GM12873 (cell line): ENCODE measurements around the gene EP400.

Source experiments
- TF ChIP-seq, protein P1 (sequence below): IDR thresholded peaks from 2 replicates; pipeline ENCODE4 v1.5.1; 2012; ENCODE audit warnings: low read depth, mild to moderate bottlenecking, moderate library complexity, low read length, control low read depth; ENCODE audit not compliant: insufficient read depth; ENCODE audit errors: missing control alignments

EP400 gene

DNA sequence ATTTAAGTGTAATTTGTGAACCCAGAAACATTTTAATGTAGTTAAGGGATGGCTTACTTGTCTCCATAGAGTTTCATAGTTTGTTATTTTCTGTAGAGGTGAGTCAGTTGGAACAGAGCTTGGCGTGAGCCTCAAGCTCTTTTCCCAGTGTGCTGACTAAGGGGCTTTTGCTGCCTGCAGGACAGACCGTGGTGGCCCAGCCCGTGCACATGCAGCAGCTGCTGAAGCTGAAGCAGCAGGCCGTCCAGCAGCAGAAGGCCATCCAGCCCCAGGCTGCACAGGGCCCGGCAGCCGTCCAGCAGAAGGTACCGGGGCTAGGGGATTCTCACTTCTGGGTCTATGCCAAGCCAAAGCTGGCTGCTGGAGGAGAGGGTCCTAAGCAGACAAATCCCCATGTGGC, 117.4 kb downstream of the EP400 start:
- TF ChIP-seq, protein P1, sequence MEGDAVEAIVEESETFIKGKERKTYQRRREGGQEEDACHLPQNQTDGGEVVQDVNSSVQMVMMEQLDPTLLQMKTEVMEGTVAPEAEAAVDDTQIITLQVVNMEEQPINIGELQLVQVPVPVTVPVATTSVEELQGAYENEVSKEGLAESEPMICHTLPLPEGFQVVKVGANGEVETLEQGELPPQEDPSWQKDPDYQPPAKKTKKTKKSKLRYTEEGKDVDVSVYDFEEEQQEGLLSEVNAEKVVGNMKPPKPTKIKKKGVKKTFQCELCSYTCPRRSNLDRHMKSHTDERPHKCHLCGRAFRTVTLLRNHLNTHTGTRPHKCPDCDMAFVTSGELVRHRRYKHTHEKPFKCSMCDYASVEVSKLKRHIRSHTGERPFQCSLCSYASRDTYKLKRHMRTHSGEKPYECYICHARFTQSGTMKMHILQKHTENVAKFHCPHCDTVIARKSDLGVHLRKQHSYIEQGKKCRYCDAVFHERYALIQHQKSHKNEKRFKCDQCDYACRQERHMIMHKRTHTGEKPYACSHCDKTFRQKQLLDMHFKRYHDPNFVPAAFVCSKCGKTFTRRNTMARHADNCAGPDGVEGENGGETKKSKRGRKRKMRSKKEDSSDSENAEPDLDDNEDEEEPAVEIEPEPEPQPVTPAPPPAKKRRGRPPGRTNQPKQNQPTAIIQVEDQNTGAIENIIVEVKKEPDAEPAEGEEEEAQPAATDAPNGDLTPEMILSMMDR: no peak

DNA sequence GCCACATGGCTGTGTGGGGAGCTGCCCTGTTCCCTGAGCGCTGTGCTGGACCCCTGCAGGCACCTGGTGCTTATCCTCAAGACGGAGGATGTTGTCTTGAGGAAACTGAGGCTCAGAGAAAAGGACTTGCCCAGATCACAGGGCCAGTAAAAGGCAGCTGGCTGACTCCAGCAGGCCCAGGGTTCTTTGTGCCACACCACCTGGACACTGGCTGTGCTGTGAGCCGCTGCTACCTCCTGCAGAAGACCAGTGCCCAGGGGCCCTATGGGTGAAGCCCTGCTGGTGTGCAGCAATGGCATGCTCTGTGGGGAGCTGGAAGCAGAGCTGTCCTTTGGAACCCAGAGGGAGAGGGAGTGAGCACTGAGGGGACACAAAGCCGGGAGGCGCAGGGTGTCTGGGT, 118.5 kb downstream of the EP400 start:
- TF ChIP-seq, protein P1: no peak

DNA sequence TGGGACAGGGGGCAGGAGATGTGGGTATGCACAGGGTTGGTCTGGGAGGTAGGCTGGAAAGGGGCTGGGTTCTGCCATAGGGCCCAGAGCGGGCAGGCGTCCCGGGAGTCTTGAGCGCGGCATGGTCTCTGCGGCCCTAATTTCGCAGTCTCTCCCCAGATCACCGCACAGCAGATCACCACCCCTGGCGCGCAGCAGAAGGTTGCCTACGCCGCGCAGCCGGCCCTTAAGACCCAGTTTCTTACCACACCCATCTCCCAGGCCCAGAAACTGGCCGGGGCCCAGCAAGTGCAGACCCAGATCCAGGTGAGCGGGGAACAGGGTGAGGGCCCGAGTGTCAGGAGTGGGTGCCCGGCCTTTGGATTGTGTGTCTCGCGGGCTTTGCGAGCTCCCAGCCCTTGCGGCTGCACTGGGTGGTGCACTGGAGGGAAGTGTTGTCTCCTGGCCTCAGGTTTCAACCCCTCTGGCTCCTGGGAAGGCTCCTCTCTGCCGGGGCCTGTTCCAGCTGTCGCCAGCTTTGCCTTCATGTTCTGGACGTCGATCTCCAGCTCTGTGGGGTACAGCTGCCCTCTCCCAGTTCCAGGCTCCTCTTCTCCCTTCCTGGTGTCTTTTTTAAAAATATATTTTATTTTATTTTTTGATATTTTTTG, 119.7 kb downstream of the EP400 start:
- TF ChIP-seq, protein P1: no peak

DNA sequence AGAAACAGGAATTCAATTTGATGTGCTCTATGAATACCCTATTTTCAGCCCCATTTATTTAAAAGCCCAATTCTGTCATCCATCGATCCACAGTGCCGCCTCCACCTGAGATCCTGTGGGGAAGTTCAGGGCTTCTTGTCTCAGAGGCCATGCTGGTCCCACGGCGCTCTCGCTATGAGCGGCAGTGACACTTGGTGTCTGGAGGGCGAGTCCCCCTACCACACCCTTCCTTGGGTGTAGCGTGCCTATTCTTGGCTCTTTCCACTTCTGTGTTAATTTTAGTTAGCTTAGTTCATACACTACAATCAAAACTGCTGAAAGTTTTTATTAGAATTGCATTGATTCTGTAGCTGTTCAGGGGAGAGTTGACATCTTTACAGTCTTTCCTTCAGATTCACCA, 120.6 kb downstream of the EP400 start:
- TF ChIP-seq, protein P1: no peak

DNA sequence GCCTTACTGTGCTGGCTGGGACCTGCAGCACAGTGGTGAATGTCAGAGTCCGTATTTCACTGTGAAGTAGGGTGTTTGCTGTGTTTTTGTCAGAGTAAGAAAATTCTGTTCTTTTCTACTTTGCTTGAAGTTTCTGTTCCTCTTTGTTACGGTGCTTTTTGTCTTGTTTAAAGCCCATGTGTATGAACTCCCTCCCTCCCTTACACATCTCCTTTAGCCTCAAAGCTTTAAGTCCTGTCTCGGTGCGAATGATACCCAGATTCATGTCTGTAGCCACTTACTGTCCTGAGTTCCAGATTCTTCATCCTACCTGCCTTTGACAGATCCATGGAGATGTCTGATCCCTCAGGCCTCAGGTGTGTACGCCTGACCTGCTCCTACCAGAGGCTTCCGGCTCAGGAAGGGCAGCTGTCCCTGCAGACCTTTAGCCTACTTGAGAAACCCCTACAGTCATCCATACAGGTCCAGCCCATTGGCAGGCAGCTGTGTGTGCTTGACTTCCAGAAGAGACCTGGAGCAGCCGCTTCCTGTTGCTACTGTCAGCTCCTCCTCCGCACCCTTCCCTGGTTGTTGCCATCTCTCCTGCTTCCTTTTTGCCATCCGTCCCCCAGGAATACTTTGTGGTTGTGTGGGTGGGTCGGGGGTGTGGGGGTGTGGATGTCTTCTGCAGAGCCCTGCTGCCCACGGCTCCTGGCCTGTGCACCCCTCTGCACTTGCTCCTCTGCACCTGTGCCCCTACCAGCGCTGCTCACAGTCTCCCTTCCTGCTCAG, 121.5 kb downstream of the EP400 start:
- TF ChIP-seq, protein P1: no peak

DNA sequence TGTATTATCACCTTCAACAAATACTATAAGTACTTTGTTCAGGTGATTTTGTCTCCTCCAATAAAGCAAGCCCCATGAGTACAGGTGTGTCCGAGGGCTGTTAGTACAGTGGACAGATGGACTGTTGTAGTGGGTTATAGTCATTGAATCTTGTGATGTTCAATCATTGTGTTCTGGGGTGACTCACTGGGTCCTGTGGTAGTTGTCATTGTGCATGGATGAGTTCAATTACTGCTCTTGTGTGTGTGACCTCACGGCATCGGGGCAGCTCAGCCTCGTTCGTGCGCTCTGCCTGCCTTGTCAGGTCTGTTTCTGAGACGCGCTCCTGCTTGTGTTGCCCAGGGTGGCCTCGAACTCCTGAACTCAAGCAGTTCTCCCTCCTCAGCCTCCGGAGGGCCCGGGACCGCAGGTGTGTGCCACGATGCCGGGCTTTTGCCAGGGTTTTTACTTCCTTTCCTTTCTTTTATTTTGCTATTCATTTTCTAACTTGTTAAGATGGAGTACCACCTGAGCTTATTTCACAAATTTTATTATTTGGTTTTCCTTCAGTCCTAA, 122.2 kb downstream of the EP400 start:
- TF ChIP-seq, protein P1: no peak

DNA sequence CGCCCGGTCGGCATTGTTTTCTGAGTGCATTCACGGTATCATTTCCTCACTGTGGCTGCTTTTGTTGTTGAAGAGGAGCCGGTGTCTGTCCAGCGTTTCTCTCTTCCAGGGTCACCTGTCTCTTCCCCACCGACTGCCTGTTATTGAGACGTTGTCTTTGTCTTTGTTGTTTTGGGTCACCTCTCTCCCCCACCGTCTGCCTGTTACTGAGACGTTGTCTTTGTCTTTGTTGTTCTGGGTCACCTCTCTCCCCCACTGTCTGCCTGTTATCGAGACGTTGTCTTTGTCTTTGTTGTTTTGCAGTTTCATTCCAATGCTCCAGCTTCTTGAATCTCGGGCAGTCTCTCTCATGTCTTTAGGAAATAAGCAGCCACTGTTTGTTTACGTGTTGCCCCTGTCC, 124.5 kb downstream of the EP400 start:
- TF ChIP-seq, protein P1: no peak
